Measurements from ENCODE around the gene DDX51. TPM values are rescaled to one million over a fixed set of nuclear protein-coding genes. Genes with fewer than 3 reads are reported as not detected.

The DDX51 gene
- total RNA-seq, 1 donor: 8.2 TPM

GRCh38 chr12:132174015-132174838 is 30.1 kb upstream of the DDX51 start:
- no peak overlapping the region for H3K4me3 ChIP-seq (ENCODE audit: low read depth, low read length)
- no peak for DNase-seq (ENCODE audit: low read depth)
- TF ChIP-seq CTCF (IDR thresholded peaks at IDR 0.05; ENCODE audit: insufficient read depth, low read depth, low read length): no peak

GRCh38 chr12:132173135-132174014 is 29.3 kb upstream of the DDX51 start:
- no peak overlapping the region for H3K4me3 ChIP-seq (ENCODE audit: low read depth, low read length)
- DNase-seq (ENCODE audit: low read depth): no peak
- TF ChIP-seq CTCF (IDR thresholded peaks at IDR 0.05; ENCODE audit: insufficient read depth, low read depth, low read length): no peak

- no peak for DNase-seq (ENCODE audit: low read depth)
- TF ChIP-seq CTCF (IDR thresholded peaks at IDR 0.05; ENCODE audit: insufficient read depth, low read depth, low read length): no peak
- H3K4me3 ChIP-seq (ENCODE audit: low read depth, low read length): no peak overlapping the region
Measured at GRCh38 chr12:132172619-132173018, 28.5 kb upstream of the DDX51 start.

GRCh38 chr12:132171968-132172521 is 27.9 kb upstream of the DDX51 start:
- H3K4me3 ChIP-seq (ENCODE audit: low read depth, low read length): no peak overlapping the region
- no peak for DNase-seq (ENCODE audit: low read depth)
- TF ChIP-seq CTCF (IDR thresholded peaks at IDR 0.05; ENCODE audit: insufficient read depth, low read depth, low read length): no peak

- no peak for DNase-seq (ENCODE audit: low read depth)
- no peak for TF ChIP-seq CTCF (IDR thresholded peaks at IDR 0.05; ENCODE audit: insufficient read depth, low read depth, low read length)
- H3K4me3 ChIP-seq (ENCODE audit: low read depth, low read length): no peak overlapping the region
Measured at GRCh38 chr12:132171293-132171967, 27.3 kb upstream of the DDX51 start.

- no peak for DNase-seq (ENCODE audit: low read depth)
- no peak overlapping the region for H3K4me3 ChIP-seq (ENCODE audit: low read depth, low read length)
- no peak for TF ChIP-seq CTCF (IDR thresholded peaks at IDR 0.05; ENCODE audit: insufficient read depth, low read depth, low read length)
Measured at GRCh38 chr12:132170637-132171292, 26.6 kb upstream of the DDX51 start.

All from fibroblast of villous mesenchyme (primary cell).